CD14-positive monocyte (primary cell): ENCODE measurements around the gene TMEM181. TPM values are rescaled to one million over a fixed set of nuclear protein-coding genes. Genes with fewer than 3 reads are reported as not detected.

Experiments used
- DNase-seq, 3 donors: peaks; one replicate each; pipeline ENCODE4 v3.0.0-alpha.2; 2011 to 2022
- H2AFZ ChIP-seq: 2 replicates; pipeline ENCODE4 v1.6.0; 2012; ENCODE audit warnings: mild to moderate bottlenecking, low read depth, low read length, inconsistent platforms; ENCODE audit not compliant: insufficient read depth, poor library complexity, severe bottlenecking
- H3K27ac ChIP-seq, 2 donors: 1 replicate in 1 of 2; 2 replicates in 1 of 2; pipeline ENCODE4 v1.5.1; 2012 to 2013; ENCODE audit warnings: low read length in 2 of 2, control low read depth in 1 of 2, inconsistent platforms in 1 of 2, low read depth in 1 of 2, mild to moderate bottlenecking in 1 of 2
- H3K27me3 ChIP-seq, 2 donors: one replicate each; pipeline versions ENCODE4 v1.6.0 to v1.6.1; 2011 to 2013; ENCODE audit warnings: low read length in 2 of 2; ENCODE audit not compliant: control insufficient read depth in 2 of 2, insufficient read depth in 2 of 2
- H3K36me3 ChIP-seq, 2 donors: replicated peaks in 1 of 2; 1 replicate in 1 of 2; 2 replicates in 1 of 2; pipeline versions ENCODE4 v1.5.1 to v1.6.1; 2012 to 2013; ENCODE audit warnings: low read length in 2 of 2, control low read depth in 1 of 2, inconsistent platforms in 1 of 2, mild to moderate bottlenecking in 1 of 2; ENCODE audit not compliant: insufficient read depth in 2 of 2, control insufficient read depth in 1 of 2
- H3K4me1 ChIP-seq, 2 donors: 1 replicate in 1 of 2; 2 replicates in 1 of 2; pipeline versions ENCODE4 v1.5.1 to v1.6.1; 2012 to 2013; ENCODE audit warnings: low read length in 2 of 2, control low read depth in 1 of 2, inconsistent platforms in 1 of 2, mild to moderate bottlenecking in 1 of 2, moderate library complexity in 1 of 2; ENCODE audit not compliant: insufficient read depth in 2 of 2, control insufficient read depth in 1 of 2
- H3K4me2 ChIP-seq: replicated peaks from 2 replicates; pipeline ENCODE3; 2012; ENCODE audit warnings: low read length, moderate library complexity, mild to moderate bottlenecking; ENCODE audit not compliant: poor library complexity, severe bottlenecking; ENCODE audit errors: extremely low read depth
- H3K4me3 ChIP-seq, 3 experiments: fragments of 200-600 bp in 1 of 3; sonication (generic) in 1 of 3; replicated peaks in 1 of 3; 1 replicate in 2 of 3; 2 replicates in 1 of 3; pipeline ENCODE4 v1.5.1; 2011 to 2013; ENCODE audit warnings: low read length in 3 of 3, mild to moderate bottlenecking in 3 of 3, control low read depth in 2 of 3, low read depth in 2 of 3, inconsistent platforms in 1 of 3, moderate library complexity in 1 of 3
- H3K79me2 ChIP-seq: 2 replicates; pipeline ENCODE4 v1.6.0; 2012; ENCODE audit warnings: mild to moderate bottlenecking, control low read depth, inconsistent platforms, low read length, moderate library complexity; ENCODE audit not compliant: insufficient read depth
- H3K9ac ChIP-seq: 2 replicates; pipeline ENCODE4 v1.6.0; 2017; ENCODE audit warnings: low read length, mild to moderate bottlenecking; ENCODE audit not compliant: insufficient read depth, poor library complexity, severe bottlenecking
- H3K9me3 ChIP-seq, 2 donors: replicated peaks in 1 of 2; 1 replicate in 1 of 2; 2 replicates in 1 of 2; pipeline versions ENCODE4 v1.5.1 to v1.6.1; 2012 to 2013; ENCODE audit warnings: low read length in 2 of 2, control low read depth in 1 of 2; ENCODE audit not compliant: control insufficient read depth in 1 of 2, insufficient read depth in 1 of 2
- H4K20me1 ChIP-seq: 2 replicates; pipeline ENCODE4 v1.6.0; 2012; ENCODE audit warnings: mild to moderate bottlenecking, low read length, control low read depth, moderate library complexity; ENCODE audit not compliant: insufficient read depth
- H3K27ac Mint-ChIP-seq, 7 donors: one replicate each; pipeline ENCODE4 v1.8.0; 2020; ENCODE audit warnings: mild to moderate bottlenecking in 7 of 7, mixed read lengths in 7 of 7, moderate library complexity in 6 of 7, inconsistent platforms in 2 of 7
- H3K27me3 Mint-ChIP-seq, 3 donors: one replicate each; pipeline ENCODE4 v1.8.0; 2021 to 2022; ENCODE audit warnings: low read depth in 3 of 3, mild to moderate bottlenecking in 3 of 3, mixed read lengths in 3 of 3, moderate library complexity in 3 of 3, inconsistent platforms in 1 of 3
- H3K36me3 Mint-ChIP-seq, 2 donors: one replicate each; pipeline ENCODE4 v1.8.0; 2020; ENCODE audit warnings: mixed read lengths in 2 of 2, inconsistent platforms in 1 of 2, mild to moderate bottlenecking in 1 of 2
- H3K4me1 Mint-ChIP-seq: one replicate; pipeline ENCODE4 v1.8.0; 2020; ENCODE audit warnings: mild to moderate bottlenecking, mixed read lengths
- H3K4me3 Mint-ChIP-seq, 2 donors: one replicate each; pipeline ENCODE4 v1.8.0; 2020; ENCODE audit warnings: mild to moderate bottlenecking in 2 of 2, mixed read lengths in 2 of 2, moderate library complexity in 1 of 2
- H3K9me3 Mint-ChIP-seq, 7 donors: one replicate each; pipeline ENCODE4 v1.8.0; 2020 to 2022; ENCODE audit warnings: mixed read lengths in 7 of 7, mild to moderate bottlenecking in 6 of 7, moderate library complexity in 6 of 7, inconsistent platforms in 2 of 7
- CTCF ChIP-seq: fragments of 200-600 bp; IDR thresholded peaks from one replicate; pipeline ENCODE4 v1.8.0; 2022; ENCODE audit warnings: antibody characterized with exemption, mild to moderate bottlenecking
- WGBS: methylation state at CpG from one replicate; pipeline ENCODE4 v1.1.5; 2013; ENCODE audit warnings: missing lambda C conversion rate; ENCODE audit not compliant: insufficient coverage; 5-methylcytosine and 5-hydroxymethylcytosine counted together
- intact Hi-C, 2 donors: fragments of 100-400 bp; cut with micrococcal nuclease; formaldehyde crosslinking; loops; one replicate each; pipeline versions ENCODE4 v1.15.0 to v1.15.1; 2023
- polyA plus RNA-seq, 3 donors: library from polyadenylated mRNA; depleted of rRNA in 1 of 3; unstranded in 2 of 3; stranded (reverse) in 1 of 3; fragments of 300-500 nt in 2 of 3; fragments of >200 nt in 1 of 3; fragmentation: Illumina TruSeq in 2 of 3; gene quantifications; 1 replicate in 2 of 3; 2 replicates in 1 of 3; pipeline ENCODE4 v1.2.3, GENCODE V29; 2012 to 2021

TMEM181 gene
- polyA plus RNA-seq, 3 donors, result 2.4 to 6.8 (median 2.6) TPM

- no peak for DNase-seq
- intact Hi-C loops, result no loop called here
- Mint-ChIP-seq H3K4me1 (peaks cover 72% of the 10 kb centered on the region), H3K27me3 (peaks cover 1 to 3% (median 3%) of the 10 kb centered on the region in 3 donors), H3K9me3 (no peaks in the 10 kb centered on the region), H3K27ac (peak overlapping the region in 1 of 7 donors; percentile 37), H3K4me3 (no peak overlapping the region), H3K36me3 (peaks cover 8 to 30% of the 10 kb centered on the region in 2 donors)
- Histone ChIP-seq H2AFZ (no peak overlapping the region), H3K79me2 (peaks cover 73% of the 10 kb centered on the region), H3K4me2 (no peak overlapping the region), H3K27me3 (no peaks in the 10 kb centered on the region), H4K20me1 (peaks cover 81% of the 10 kb centered on the region), H3K4me3 (no peak overlapping the region), H3K4me1 (peaks cover 29 to 61% of the 10 kb centered on the region in 2 donors), H3K27ac (no peak overlapping the region), H3K9me3 (no peaks in the 10 kb centered on the region), H3K9ac (no peak overlapping the region), H3K36me3 (peaks cover under 1 to 2% of the 10 kb centered on the region in 2 donors)
- TF ChIP-seq CTCF, result no peak
- 91% methylated on average over 8 of the region's 10 CpGs for WGBS
These were observed 7.3 kb downstream of the TMEM181 start for GRCh38 chr6:158567152-158567551.

- H3K27me3 Mint-ChIP-seq, result peaks cover 1 to 4% (median 3%) of the 10 kb centered on the region in 3 donors
- WGBS, result 34% methylated on average over 12 of the region's 12 CpGs
- no peaks in the 10 kb centered on the region for H3K27me3 ChIP-seq
- H3K27ac Mint-ChIP-seq, result peak overlapping the region in 4 of 7 donors; percentile 2 to 61 (median 28)
- H3K9me3 Mint-ChIP-seq, result no peaks in the 10 kb centered on the region
- intact Hi-C loops, result no loop called here
- no peak for TF ChIP-seq CTCF
- H3K4me3 ChIP-seq, result no peak overlapping the region
- peaks cover 72% of the 10 kb centered on the region for H3K4me1 Mint-ChIP-seq
- peaks cover 30 to 59% of the 10 kb centered on the region in 2 donors for H3K4me1 ChIP-seq
- H3K36me3 ChIP-seq, result peaks cover 6 to 8% of the 10 kb centered on the region in 2 donors
- peaks cover 73% of the 10 kb centered on the region for H3K79me2 ChIP-seq
- H3K27ac ChIP-seq, result no peak overlapping the region
- no peak overlapping the region for H3K4me3 Mint-ChIP-seq
- H3K36me3 Mint-ChIP-seq, result peaks cover 15 to 32% of the 10 kb centered on the region in 2 donors
- H3K9me3 ChIP-seq, result no peaks in the 10 kb centered on the region
- H2AFZ ChIP-seq, result no peak overlapping the region
- H3K9ac ChIP-seq, result no peak overlapping the region
- peaks cover 81% of the 10 kb centered on the region for H4K20me1 ChIP-seq
- no peak overlapping the region for H3K4me2 ChIP-seq
- DNase-seq, result no peak
These were observed 8.0 kb downstream of the TMEM181 start for GRCh38 chr6:158567871-158568401.
